HG03378 (cell line): ENCODE measurements around the gene DOK1.
"Not testable (repeated sequence)": the region's sequence is repeated elsewhere in the genome, so short reads cannot be mapped to it uniquely, and the experiment has no call there.

Experiments
- ATAC-seq: cut with Tn5 transposase; IDR thresholded peaks from one replicate; pipeline ENCODE4 v1.9.1; 2021; ENCODE audit warnings: mild to moderate bottlenecking, moderate library complexity; ENCODE audit not compliant: unreplicated experiment

The DOK1 gene

GRCh38 chr2:74548285-74548899, 6.1 kb upstream of the DOK1 start:
- ATAC-seq: no peak

- no peak for ATAC-seq
Measured at GRCh38 chr2:74548900-74549826, 5.4 kb upstream of the DOK1 start.

GRCh38 chr2:74550231-74550630, 4.3 kb upstream of the DOK1 start:
- ATAC-seq: no peak

- no peak for ATAC-seq
Measured at GRCh38 chr2:74551530-74551929, 3.0 kb upstream of the DOK1 start.

- peak; percentile 31 for ATAC-seq
Measured at GRCh38 chr2:74551942-74552913, 2.3 kb upstream of the DOK1 start.

- ATAC-seq: peak; percentile 24
Measured at GRCh38 chr2:74552914-74553811, 1.4 kb upstream of the DOK1 start.

GRCh38 chr2:74554820-74555531, 456 bp downstream of the DOK1 start:
- ATAC-seq: no peak

- no peak for ATAC-seq
Measured at GRCh38 chr2:74555610-74556103, 1.1 kb downstream of the DOK1 start.

- ATAC-seq: no peak
Measured at GRCh38 chr2:74556159-74556558, 1.6 kb downstream of the DOK1 start.

GRCh38 chr2:74556831-74557370, 2.4 kb downstream of the DOK1 start:
- ATAC-seq: no peak

- ATAC-seq: no peak
Measured at GRCh38 chr2:74558284-74559230, 4.0 kb downstream of the DOK1 start.

GRCh38 chr2:74559912-74560311, 5.4 kb downstream of the DOK1 start:
- no peak for ATAC-seq

GRCh38 chr2:74560591-74560990, 6.1 kb downstream of the DOK1 start:
- ATAC-seq: no peak

- ATAC-seq: not testable (repeated sequence)
Measured at GRCh38 chr2:74561022-74561421, 6.5 kb downstream of the DOK1 start.

GRCh38 chr2:74562126-74562775, 7.7 kb downstream of the DOK1 start:
- no peak for ATAC-seq

GRCh38 chr2:74564222-74564621, 9.7 kb downstream of the DOK1 start:
- ATAC-seq: no peak

GRCh38 chr2:74566076-74566753, 11.7 kb downstream of the DOK1 start:
- ATAC-seq: no peak
